GM18907 (cell line): Measurements from ENCODE around the gene RDX.
"Not testable (repeated sequence)": the region's sequence is repeated elsewhere in the genome, so short reads cannot be mapped to it uniquely, and the experiment has no call there.

Source experiments
- ATAC-seq: cut with Tn5 transposase; IDR thresholded peaks from one replicate; pipeline ENCODE4 v1.9.1; 2021; ENCODE audit warnings: mild to moderate bottlenecking, moderate library complexity; ENCODE audit not compliant: unreplicated experiment

RDX gene

GRCh38 chr11:110279881-110280280 lies 16.5 kb downstream of the RDX start:
- no peak for ATAC-seq

- no peak for ATAC-seq
Observed at GRCh38 chr11:110272919-110273318, 23.5 kb downstream of the RDX start.

GRCh38 chr11:110269996-110270395 lies 26.4 kb downstream of the RDX start:
- no peak for ATAC-seq

GRCh38 chr11:110268441-110268840 lies 28.0 kb downstream of the RDX start:
- ATAC-seq: no peak

GRCh38 chr11:110262072-110262403 lies 34.4 kb downstream of the RDX start:
- no peak for ATAC-seq

GRCh38 chr11:110261195-110262071 lies 35.0 kb downstream of the RDX start:
- ATAC-seq: no peak

- ATAC-seq: no peak
Observed at GRCh38 chr11:110253525-110253924, 42.9 kb downstream of the RDX start.

GRCh38 chr11:110251836-110252235 lies 44.6 kb downstream of the RDX start:
- no peak for ATAC-seq

- no peak for ATAC-seq
Observed at GRCh38 chr11:110250168-110250567, 46.2 kb downstream of the RDX start.

- ATAC-seq: no peak
Observed at GRCh38 chr11:110249766-110250165, 46.6 kb downstream of the RDX start.

GRCh38 chr11:110249066-110249465 lies 47.3 kb downstream of the RDX start:
- no peak for ATAC-seq

- ATAC-seq: no peak
Observed at GRCh38 chr11:110243791-110244190, 52.6 kb downstream of the RDX start.

GRCh38 chr11:110242746-110243145 lies 53.7 kb downstream of the RDX start:
- no peak for ATAC-seq

GRCh38 chr11:110242188-110242587 lies 54.2 kb downstream of the RDX start:
- ATAC-seq: no peak

- no peak for ATAC-seq
Observed at GRCh38 chr11:110235966-110236365, 60.4 kb downstream of the RDX start.

GRCh38 chr11:110230377-110230776 lies 66.0 kb downstream of the RDX start:
- no peak for ATAC-seq

GRCh38 chr11:110219006-110219785 lies 77.2 kb downstream of the RDX start:
- ATAC-seq: no peak

- ATAC-seq: no peak
Observed at GRCh38 chr11:110217936-110218335, 78.5 kb downstream of the RDX start.

- no peak for ATAC-seq
Observed at GRCh38 chr11:110217223-110217877, 79.1 kb downstream of the RDX start.

- not testable (repeated sequence) for ATAC-seq
Observed at GRCh38 chr11:110209313-110209694, 87.1 kb downstream of the RDX start.

- not testable (repeated sequence) for ATAC-seq
Observed at GRCh38 chr11:110208678-110209312, 87.6 kb downstream of the RDX start.
